GM19193 (cell line): Measurements from ENCODE around the gene CYP2R1.

Experiments
- POLR2A ChIP-seq: IDR thresholded peaks from 4 replicates; pipeline ENCODE4 v1.6.1; 2011; ENCODE audit not compliant: insufficient read depth, insufficient read length; ENCODE audit errors: extremely low read depth

The CYP2R1 gene, protein sequence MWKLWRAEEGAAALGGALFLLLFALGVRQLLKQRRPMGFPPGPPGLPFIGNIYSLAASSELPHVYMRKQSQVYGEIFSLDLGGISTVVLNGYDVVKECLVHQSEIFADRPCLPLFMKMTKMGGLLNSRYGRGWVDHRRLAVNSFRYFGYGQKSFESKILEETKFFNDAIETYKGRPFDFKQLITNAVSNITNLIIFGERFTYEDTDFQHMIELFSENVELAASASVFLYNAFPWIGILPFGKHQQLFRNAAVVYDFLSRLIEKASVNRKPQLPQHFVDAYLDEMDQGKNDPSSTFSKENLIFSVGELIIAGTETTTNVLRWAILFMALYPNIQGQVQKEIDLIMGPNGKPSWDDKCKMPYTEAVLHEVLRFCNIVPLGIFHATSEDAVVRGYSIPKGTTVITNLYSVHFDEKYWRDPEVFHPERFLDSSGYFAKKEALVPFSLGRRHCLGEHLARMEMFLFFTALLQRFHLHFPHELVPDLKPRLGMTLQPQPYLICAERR

DNA sequence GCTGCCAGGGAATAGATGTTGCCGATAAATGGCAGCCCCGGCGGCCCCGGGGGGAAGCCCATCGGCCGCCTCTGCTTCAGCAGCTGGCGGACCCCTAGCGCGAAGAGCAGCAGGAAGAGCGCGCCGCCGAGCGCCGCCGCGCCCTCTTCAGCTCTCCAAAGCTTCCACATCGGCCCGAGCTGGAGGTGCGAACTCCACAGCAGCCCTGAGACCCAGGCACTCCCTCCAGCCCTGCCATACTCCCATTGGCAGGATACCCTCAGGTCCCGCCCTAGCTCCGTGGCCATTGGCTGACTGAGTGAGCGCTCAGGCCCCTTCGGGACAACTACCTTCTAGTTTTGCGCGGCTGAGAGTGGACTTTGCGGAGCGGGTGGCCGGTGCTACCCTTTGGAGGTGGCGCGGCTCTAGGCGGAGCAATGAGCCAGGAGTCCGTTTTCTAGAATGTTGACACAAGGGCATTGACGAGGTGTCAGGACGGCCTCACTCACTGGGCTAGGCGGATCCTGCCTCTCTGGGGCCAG, at the start of gene CYP2R1:
TSS of gene CYP2R1 (minus strand) at position 196 of the 521 bp plus-strand sequence. CDS start at position 170, 26 bp downstream.
- TF ChIP-seq POLR2A: peak; percentile 15

DNA sequence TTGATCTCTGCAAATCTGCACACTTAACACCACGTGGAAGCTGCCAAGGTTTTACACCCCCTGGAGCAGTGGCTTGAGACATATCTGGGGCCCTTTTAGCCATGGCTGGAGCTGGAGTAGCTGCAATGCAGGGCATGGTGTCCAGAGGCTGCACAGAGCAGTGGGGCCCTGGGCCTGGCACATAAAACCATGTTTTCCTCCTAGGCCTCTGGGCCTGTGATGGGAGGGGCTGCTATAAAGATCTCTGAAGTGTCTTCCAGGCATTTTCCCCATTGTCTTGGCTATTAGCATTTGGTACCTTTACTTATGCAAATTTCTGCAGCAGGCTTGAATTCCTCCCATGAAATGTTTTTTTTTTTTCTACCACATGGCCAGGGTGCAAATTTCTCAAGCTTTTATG, 46.9 kb upstream of the CYP2R1 start:
- TF ChIP-seq POLR2A: no peak

- TF ChIP-seq POLR2A: no peak
Measured at GRCh38 chr11:14934641-14935351, 42.8 kb upstream of the CYP2R1 start.

GRCh38 chr11:14932447-14932846, 40.4 kb upstream of the CYP2R1 start:
- TF ChIP-seq POLR2A: no peak

GRCh38 chr11:14930369-14930768, 38.3 kb upstream of the CYP2R1 start:
- TF ChIP-seq POLR2A: no peak

- no peak for TF ChIP-seq POLR2A
Measured at GRCh38 chr11:14927146-14927545, 35.1 kb upstream of the CYP2R1 start.

DNA sequence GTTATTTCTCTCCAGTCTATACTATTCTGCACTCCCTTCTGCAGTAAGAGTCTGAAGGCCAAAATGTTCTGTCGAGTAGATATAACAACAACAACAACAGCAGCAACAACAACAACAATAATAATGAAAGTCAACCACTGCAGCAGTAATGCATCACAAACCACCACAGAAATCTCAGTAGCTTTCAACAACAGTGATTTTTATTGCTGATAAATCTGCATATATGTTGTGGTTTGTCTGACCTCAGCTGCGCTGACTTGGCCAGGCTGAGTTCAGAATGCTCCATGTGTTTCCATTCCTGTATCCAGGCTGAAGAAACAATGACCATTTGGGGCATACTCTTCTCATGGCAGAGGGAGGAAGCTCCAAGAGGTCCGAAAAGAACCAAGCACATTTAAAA, 32.3 kb upstream of the CYP2R1 start:
- TF ChIP-seq POLR2A: no peak

DNA sequence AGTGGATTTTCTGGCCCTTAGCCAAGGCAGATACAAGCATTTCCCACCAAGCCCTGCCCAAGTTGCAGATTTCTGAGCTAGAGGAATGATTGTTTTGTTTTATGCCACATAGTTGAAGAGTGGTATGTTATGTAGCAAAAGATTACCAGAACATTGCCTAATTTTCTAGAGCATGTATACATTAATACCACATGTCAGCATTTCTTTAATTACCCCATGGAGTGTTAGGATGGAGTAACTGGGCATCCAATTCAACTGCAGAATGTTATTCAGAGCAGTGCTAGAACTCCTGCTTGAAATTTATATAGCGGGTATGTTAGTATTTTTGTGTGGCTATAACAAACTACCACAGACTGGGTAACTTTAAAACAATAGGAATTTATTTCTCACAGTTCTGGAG, 24.4 kb upstream of the CYP2R1 start:
- no peak for TF ChIP-seq POLR2A

- no peak for TF ChIP-seq POLR2A
Measured at GRCh38 chr11:14914536-14914935, 22.5 kb upstream of the CYP2R1 start.

GRCh38 chr11:14908214-14908880, 16.3 kb upstream of the CYP2R1 start:
- no peak for TF ChIP-seq POLR2A

- TF ChIP-seq POLR2A: no peak
Measured at GRCh38 chr11:14907411-14908213, 15.6 kb upstream of the CYP2R1 start.

GRCh38 chr11:14906993-14907392, 15.0 kb upstream of the CYP2R1 start:
- no peak for TF ChIP-seq POLR2A

DNA sequence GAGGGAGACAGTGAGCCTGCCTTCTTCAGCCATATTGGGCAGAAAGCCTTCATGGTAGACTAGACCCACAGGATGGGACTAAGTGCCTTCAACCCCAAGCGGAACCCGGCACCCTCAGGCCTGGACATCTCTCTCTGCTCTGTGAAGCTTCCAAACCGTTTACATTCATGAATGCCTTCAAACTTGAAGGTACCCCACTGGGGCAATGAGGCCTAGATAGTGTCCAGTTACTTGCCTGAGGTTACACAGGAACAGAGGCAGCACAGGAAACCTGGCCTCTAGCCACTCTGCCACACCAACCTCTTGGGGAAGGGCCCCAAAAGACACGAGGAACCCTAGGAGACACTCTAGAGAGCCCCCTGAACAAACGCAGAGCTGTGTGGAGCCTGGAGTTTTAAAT, 14.5 kb upstream of the CYP2R1 start:
- no peak for TF ChIP-seq POLR2A
